ENCODE measurements around the gene VWA2.

The VWA2 gene

GRCh38 chr10:114274616-114275453 lies 35.8 kb downstream of the VWA2 start:
- no peak for DNase-seq (ENCODE audit: low read depth in 2 of 2)

GRCh38 chr10:114276066-114276465 lies 37.0 kb downstream of the VWA2 start:
- no peak for DNase-seq (ENCODE audit: low read depth in 2 of 2)

- DNase-seq (ENCODE audit: low read depth in 2 of 2), result no peak
Observed at GRCh38 chr10:114276671-114277070, 37.6 kb downstream of the VWA2 start.

GRCh38 chr10:114278140-114278883 lies 39.3 kb downstream of the VWA2 start:
- no peak for DNase-seq (ENCODE audit: low read depth in 2 of 2)

GRCh38 chr10:114278884-114279191 lies 39.8 kb downstream of the VWA2 start:
- DNase-seq (ENCODE audit: low read depth in 2 of 2), result no peak

GRCh38 chr10:114279289-114279688 lies 40.2 kb downstream of the VWA2 start:
- no peak for DNase-seq (ENCODE audit: low read depth in 2 of 2)

GRCh38 chr10:114279901-114280644 lies 41.0 kb downstream of the VWA2 start:
- DNase-seq (ENCODE audit: low read depth in 2 of 2), result no peak

DNA sequence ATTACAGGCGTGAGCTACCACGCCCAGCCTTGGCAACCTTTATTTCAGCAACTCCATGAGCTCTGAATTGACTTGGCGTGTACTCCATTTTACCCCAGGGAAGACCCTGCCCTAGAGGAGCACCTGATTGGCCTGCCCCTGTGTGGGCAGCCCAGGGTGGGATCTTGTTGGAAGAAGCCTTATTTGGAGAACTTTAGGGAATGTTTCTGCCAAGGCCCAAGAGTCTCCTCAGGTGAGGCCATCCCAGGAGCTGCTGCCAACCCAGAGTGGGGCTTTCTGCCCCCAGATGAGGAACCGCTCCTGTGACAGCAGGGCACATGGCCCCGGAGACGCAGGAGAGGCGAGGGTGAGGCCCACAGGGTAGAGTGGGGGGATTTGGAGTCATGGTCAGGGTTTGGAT lies 42.0 kb downstream of the VWA2 start:
- no peak for DNase-seq (ENCODE audit: low read depth in 2 of 2)

- no peak for DNase-seq (ENCODE audit: low read depth in 2 of 2)
Observed at GRCh38 chr10:114281461-114281860, 42.4 kb downstream of the VWA2 start.

- no peak for DNase-seq (ENCODE audit: low read depth in 2 of 2)
Observed at GRCh38 chr10:114282526-114282925, 43.5 kb downstream of the VWA2 start.

GRCh38 chr10:114283091-114283490 lies 44.0 kb downstream of the VWA2 start:
- DNase-seq (ENCODE audit: low read depth in 2 of 2), result no peak

- no peak for DNase-seq (ENCODE audit: low read depth in 2 of 2)
Observed at GRCh38 chr10:114283535-114284234, 44.6 kb downstream of the VWA2 start.

DNA sequence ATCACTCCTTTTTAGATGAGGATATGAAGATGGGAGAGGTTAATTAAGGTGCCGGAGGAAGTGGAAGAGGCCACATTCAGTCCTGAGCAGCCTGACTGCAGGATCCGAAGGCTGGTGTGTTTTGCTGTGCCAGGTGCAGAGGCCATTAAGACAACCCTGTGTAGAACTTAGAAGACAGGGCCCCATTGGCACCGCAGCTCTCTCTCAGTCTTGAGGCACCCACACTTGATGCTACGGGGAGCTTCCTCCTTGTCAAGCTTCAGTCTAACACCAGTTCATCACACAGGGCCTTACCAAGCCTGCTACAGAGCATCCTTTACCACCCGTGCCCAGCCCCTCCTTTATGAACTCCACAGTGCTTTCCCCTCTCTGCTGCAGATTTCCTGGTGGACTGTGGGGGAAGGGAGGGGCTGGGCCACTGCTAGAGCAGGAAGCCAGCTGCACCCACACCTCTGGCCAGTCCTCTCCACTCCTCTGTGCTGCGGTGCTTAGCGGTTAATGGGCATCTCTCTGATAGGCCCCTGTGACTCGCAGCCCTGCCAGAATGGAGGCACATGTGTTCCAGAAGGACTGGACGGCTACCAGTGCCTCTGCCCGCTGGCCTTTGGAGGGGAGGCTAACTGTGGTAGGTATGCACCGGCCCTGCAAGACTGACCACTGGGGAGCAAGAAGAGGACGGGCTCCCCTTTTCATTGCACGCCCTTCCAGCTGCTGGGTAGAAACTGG lies 45.5 kb downstream of the VWA2 start:
- no peak for DNase-seq (ENCODE audit: low read depth in 2 of 2)

DNA sequence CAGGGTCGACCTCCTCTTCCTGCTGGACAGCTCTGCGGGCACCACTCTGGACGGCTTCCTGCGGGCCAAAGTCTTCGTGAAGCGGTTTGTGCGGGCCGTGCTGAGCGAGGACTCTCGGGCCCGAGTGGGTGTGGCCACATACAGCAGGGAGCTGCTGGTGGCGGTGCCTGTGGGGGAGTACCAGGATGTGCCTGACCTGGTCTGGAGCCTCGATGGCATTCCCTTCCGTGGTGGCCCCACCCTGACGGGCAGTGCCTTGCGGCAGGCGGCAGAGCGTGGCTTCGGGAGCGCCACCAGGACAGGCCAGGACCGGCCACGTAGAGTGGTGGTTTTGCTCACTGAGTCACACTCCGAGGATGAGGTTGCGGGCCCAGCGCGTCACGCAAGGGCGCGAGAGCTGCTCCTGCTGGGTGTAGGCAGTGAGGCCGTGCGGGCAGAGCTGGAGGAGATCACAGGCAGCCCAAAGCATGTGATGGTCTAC lies 46.9 kb downstream of the VWA2 start:
- DNase-seq (ENCODE audit: low read depth in 2 of 2), result no peak

- DNase-seq (ENCODE audit: low read depth in 2 of 2), result no peak
Observed at GRCh38 chr10:114286921-114287320, 47.9 kb downstream of the VWA2 start.

- no peak for DNase-seq (ENCODE audit: low read depth in 2 of 2)
Observed at GRCh38 chr10:114288424-114289095, 49.5 kb downstream of the VWA2 start.

DNA sequence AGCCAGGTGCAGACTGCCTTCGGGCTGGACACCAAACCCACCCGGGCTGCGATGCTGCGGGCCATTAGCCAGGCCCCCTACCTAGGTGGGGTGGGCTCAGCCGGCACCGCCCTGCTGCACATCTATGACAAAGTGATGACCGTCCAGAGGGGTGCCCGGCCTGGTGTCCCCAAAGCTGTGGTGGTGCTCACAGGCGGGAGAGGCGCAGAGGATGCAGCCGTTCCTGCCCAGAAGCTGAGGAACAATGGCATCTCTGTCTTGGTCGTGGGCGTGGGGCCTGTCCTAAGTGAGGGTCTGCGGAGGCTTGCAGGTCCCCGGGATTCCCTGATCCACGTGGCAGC lies 50.0 kb downstream of the VWA2 start:
- DNase-seq (ENCODE audit: low read depth in 2 of 2), result no peak

DNA sequence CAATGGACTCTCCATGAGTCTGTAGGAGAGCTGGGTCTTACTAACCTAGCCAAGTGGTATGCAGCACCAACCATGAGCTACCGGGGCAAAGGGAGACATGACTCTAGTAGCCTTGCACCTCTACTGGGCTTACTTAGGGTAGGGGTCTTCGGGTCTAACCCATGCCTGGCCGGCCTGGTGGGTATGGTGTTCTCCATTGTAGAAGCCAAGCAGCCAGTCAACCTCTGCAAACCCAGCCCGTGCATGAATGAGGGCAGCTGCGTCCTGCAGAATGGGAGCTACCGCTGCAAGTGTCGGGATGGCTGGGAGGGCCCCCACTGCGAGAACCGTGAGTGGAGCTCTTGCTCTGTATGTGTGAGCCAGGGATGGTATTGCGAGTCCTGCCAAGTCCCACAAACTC lies 51.0 kb downstream of the VWA2 start:
- no peak for DNase-seq (ENCODE audit: low read depth in 2 of 2)

DNA sequence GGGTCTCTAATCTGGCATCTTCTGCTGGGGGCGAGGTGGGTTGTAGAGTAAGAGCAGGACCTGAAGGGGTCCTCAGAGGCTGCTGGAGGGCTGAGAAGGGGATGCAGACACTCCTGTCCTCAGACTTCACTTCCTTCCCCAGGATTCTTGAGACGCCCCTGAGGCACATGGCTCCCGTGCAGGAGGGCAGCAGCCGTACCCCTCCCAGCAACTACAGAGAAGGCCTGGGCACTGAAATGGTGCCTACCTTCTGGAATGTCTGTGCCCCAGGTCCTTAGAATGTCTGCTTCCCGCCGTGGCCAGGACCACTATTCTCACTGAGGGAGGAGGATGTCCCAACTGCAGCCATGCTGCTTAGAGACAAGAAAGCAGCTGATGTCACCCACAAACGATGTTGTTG lies 52.0 kb downstream of the VWA2 start:
- no peak for DNase-seq (ENCODE audit: low read depth in 2 of 2)

- DNase-seq (ENCODE audit: low read depth in 2 of 2), result no peak
Observed at GRCh38 chr10:114291516-114291915, 52.5 kb downstream of the VWA2 start.

DNA sequence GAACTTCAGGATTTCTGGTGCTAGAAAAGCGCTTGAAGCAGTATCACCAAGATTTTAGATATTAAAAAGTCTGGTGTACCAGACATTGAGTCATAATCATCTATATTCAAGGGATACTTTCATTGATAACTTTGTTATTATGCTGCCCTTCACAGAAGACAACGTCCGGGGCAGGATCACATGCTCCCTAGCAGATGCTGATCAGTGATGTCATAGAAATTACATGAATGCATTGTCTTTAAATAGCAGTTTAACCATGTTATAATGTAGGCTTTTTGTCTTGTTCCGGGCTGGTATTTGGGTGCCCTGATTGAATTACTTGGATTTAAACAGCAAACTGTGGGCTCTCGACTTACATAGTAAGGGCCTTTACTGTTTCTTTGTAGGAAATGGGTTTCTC lies 54.0 kb downstream of the VWA2 start:
- no peak for DNase-seq (ENCODE audit: low read depth in 2 of 2)
